Activated T-cell treated with anti-CD3 and anti-CD28 coated beads, Interleukin-2, amount 50 U/mL, for 4 hours (primary cell): Measurements from ENCODE around the gene CLIP1. TPM values are rescaled to one million over a fixed set of nuclear protein-coding genes. Genes with fewer than 3 reads are reported as not detected.
"Not testable (repeated sequence)": the region's sequence is repeated elsewhere in the genome, so short reads cannot be mapped to it uniquely, and the experiment has no call there.

Source experiments
- ATAC-seq, 2 donors: fragments of 200-7000 bp; cut with Tn5 transposase; one replicate each; pipeline ENCODE4 v1.10.0; 2021
- DNase-seq: peaks from one replicate; pipeline ENCODE4 v3.0.0-alpha.2; 2020
- H3K27me3 Mint-ChIP-seq: one replicate; pipeline ENCODE4 v1.8.0; 2021; ENCODE audit warnings: low read depth, mixed read lengths
- H3K36me3 Mint-ChIP-seq: one replicate; pipeline ENCODE4 v1.8.0; 2022; ENCODE audit warnings: mixed read lengths; ENCODE audit not compliant: insufficient read depth
- H3K4me1 Mint-ChIP-seq: one replicate; pipeline ENCODE4 v1.8.0; 2021; ENCODE audit warnings: low read depth, mixed read lengths
- H3K4me3 Mint-ChIP-seq: one replicate; pipeline ENCODE4 v1.8.0; 2021; ENCODE audit warnings: mild to moderate bottlenecking, moderate library complexity, mixed read lengths
- H3K9me3 Mint-ChIP-seq: one replicate; pipeline ENCODE4 v1.8.0; 2021; ENCODE audit warnings: mixed read lengths
- total RNA-seq, 3 donors: library from RNA; stranded (reverse); gene quantifications; one replicate each; pipeline ENCODE4 v1.2.1, GENCODE V29; 2021

The CLIP1 gene
- total RNA-seq, 3 donors from 2014 or later, result 52.6 to 61.1 (median 53.1) TPM

DNA sequence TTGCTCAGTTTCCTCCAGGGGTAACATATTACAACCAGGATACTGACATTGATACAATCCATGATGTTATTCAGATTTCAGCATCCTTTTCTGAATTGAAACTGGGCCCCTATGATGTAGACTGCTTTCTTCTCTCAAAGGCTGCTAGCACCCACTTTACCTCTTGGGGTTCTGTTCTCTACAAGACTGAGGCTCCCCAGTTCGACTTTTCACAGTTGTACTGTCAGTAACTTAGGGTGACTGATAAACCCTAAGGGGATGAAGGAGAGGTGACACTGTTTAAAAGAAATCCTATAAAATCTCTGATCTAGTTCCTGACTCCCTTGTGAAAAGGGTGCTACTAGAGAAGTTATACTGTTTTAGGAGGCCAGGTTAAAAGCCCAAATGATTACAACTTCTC is 157.0 kb downstream of the CLIP1 start:
- Mint-ChIP-seq H3K4me3 (peak overlapping the region; percentile 96), H3K4me1 (peaks cover 19% of the 10 kb centered on the region), H3K36me3 (peaks cover 8% of the 10 kb centered on the region), H3K27me3 (peaks cover 2% of the 10 kb centered on the region), H3K9me3 (no peaks in the 10 kb centered on the region)
- ATAC-seq, result peak in 1 of 2 donors; percentile 6
- DNase-seq, result no peak

DNA sequence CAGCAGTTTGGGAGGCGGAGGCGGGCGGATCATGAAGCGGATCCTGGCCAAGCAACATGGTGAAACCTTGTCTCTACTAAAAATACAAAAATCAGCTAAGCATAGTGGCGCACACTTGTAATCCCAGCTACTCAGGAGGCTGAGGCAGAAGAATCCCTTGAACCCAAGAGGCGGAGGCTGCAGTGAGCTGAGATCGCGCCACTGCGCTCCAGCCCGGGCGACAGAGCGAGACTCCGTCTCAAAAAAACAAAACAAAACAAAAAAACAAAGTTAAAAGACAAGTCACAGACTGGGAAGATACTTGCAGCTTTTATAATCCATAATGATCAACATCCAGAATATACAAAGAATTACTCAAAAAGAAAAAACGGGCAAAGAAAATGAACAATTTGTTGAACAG is 161.7 kb downstream of the CLIP1 start:
- H3K36me3 Mint-ChIP-seq, result peaks cover 26% of the 10 kb centered on the region
- H3K9me3 Mint-ChIP-seq, ATAC-seq, H3K4me3 Mint-ChIP-seq, DNase-seq, H3K27me3 Mint-ChIP-seq: not testable (repeated sequence)
- peaks cover 20% of the 10 kb centered on the region for H3K4me1 Mint-ChIP-seq

DNA sequence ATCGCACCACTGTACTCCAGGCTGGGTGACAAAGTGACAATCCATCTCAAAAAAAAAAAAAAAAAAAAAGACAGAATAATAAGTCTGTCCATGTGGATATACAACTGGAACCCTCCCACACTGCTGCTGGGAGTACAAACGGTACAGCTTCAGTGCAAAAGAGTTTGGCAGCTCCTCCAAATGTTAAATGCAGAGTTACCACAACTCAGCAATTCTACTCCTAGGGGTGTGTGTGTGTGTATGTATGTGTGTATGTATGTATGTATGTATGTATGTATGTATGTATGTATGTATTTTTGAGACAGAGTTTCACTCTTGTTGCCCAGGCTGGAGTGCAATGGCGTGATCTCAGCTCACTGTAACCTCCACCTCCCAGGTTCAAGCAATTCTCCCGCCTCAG is 163.5 kb downstream of the CLIP1 start:
- H3K4me1 Mint-ChIP-seq, ATAC-seq, H3K27me3 Mint-ChIP-seq, H3K9me3 Mint-ChIP-seq, DNase-seq, H3K4me3 Mint-ChIP-seq: not testable (repeated sequence)
- H3K36me3 Mint-ChIP-seq, result peaks cover 28% of the 10 kb centered on the region

DNA sequence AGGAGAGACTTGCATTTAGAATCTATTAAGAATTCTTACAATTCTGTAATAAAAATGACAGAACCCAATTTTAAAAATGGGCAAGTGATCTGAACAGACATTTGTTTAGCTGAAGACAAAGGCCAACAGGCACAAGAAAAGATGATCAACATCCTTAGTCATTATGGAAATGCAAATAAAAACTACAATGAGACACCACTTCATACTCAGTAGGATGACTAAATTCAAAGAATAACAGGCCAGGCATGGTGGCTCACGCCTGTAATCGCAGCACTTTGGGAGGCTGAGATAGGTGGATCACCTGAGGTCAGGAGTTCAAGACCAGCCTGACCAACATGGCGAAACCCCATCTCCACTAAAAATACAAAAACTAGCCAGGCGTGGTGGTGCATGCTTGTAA is 164.0 kb downstream of the CLIP1 start:
- not testable (repeated sequence) for DNase-seq, H3K4me1 Mint-ChIP-seq

GRCh38 chr12:122250536-122250935 is 171.9 kb downstream of the CLIP1 start:
- Mint-ChIP-seq H3K36me3 (peaks cover 24% of the 10 kb centered on the region), H3K4me3 (no peak overlapping the region), H3K27me3 (no peaks in the 10 kb centered on the region), H3K4me1 (peaks cover 6% of the 10 kb centered on the region), H3K9me3 (no peaks in the 10 kb centered on the region)
- no peak for ATAC-seq
- no peak for DNase-seq

More for the DNA sequence above, 164.0 kb downstream of the CLIP1 start:
- not testable (repeated sequence) for H3K4me3 Mint-ChIP-seq, ATAC-seq, H3K27me3 Mint-ChIP-seq, H3K9me3 Mint-ChIP-seq
- peaks cover 28% of the 10 kb centered on the region for H3K36me3 Mint-ChIP-seq

DNA sequence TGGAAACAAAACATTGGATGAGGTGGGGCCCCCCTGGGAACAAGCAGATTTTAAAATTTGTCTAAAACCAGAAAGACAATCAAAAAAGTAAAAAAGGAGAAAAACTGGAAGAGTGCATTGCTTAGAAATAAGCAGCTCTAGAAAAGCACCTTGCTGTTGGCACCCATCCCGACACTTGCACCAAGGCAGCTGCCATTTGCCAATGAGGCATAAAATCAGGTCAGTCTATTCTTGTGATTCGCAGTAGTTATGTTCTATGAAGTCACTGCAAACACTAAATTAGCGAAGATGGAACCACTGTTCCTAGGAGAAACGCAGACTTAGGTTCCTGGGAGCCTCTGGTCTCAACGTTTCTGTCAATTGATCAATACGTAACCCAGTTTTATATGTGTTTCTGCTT is 172.4 kb downstream of the CLIP1 start:
- ATAC-seq (no peak), DNase-seq (no peak)
- Mint-ChIP-seq H3K27me3 (no peaks in the 10 kb centered on the region), H3K4me3 (no peak overlapping the region), H3K9me3 (no peaks in the 10 kb centered on the region), H3K36me3 (peaks cover 24% of the 10 kb centered on the region), H3K4me1 (peaks cover 6% of the 10 kb centered on the region)

DNA sequence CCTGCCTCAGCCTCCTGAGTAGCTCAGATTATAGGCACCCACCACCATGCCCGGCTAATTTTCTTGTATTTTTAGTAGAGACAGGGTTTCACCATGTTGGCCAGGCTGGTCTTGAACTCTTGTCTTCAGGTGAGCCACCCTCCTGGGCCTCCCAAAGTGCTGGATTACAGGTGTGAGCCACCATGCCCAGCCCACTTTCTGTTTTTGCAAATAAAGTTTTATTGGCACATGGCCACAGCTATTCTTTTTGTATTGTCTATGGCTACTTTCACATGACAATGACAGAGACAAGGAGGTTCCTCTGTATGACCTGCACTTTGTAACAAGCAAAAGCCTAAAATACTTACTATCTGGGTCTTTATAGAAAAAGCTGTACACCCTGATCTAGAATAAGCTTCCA is 176.9 kb downstream of the CLIP1 start:
- Mint-ChIP-seq H3K9me3 (no peaks in the 10 kb centered on the region), H3K4me3 (peak overlapping the region; percentile 71), H3K4me1 (peaks cover 28% of the 10 kb centered on the region), H3K36me3 (peaks cover 23% of the 10 kb centered on the region), H3K27me3 (no peaks in the 10 kb centered on the region)
- no peak for DNase-seq
- no peak for ATAC-seq

DNA sequence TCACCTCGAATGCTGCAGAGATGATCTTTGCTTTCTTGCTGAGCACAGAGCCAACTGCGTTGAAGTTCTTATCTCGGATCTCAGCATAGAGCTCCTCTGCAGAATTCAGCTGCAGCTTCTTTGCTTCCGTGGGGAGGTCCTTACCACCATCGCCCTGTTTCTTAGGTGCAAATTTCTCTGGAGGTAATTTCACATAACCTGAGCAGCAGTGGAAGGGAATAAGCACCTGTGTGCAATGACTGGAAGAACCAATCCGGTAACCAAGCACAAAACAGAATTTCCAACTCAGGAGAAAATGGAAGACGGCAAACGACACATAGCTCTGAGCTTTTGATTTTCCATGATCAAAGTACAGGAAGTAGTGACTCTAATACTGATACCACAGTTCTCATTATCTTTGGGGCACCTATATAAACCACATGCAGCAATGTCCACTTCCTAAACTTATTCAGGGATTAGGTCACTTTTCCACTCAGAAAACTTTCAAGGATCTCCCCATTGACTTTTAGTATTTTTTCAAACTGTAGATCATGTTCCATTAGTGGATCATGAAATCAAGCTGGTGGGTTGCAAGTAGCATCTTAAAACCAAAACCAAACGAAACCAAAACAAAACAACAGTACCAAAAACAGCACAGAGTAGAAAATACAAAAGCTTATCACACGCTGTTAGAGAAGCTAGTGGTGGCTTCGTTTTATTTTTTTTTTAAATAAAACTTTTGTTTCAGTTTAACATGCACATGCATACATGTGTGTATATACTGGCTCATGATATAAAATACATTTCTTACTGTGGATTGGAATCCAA is 177.7 kb downstream of the CLIP1 start:
- ATAC-seq (peak; percentile 76 to 86), DNase-seq (no peak)
- no peaks in the 10 kb centered on the region for H3K27me3 Mint-ChIP-seq
- peaks cover 33% of the 10 kb centered on the region for H3K4me1 Mint-ChIP-seq
- no peaks in the 10 kb centered on the region for H3K9me3 Mint-ChIP-seq
- H3K36me3 Mint-ChIP-seq, result peaks cover 23% of the 10 kb centered on the region
- H3K4me3 Mint-ChIP-seq, result peak overlapping the region; percentile 71

- Mint-ChIP-seq H3K4me1 (peaks cover 33% of the 10 kb centered on the region), H3K27me3 (no peaks in the 10 kb centered on the region), H3K4me3 (peak overlapping the region; percentile 71), H3K36me3 (peaks cover 20% of the 10 kb centered on the region), H3K9me3 (no peaks in the 10 kb centered on the region)
- ATAC-seq (no peak), DNase-seq (no peak)
Measured at GRCh38 chr12:122243965-122244364, 178.5 kb downstream of the CLIP1 start.

DNA sequence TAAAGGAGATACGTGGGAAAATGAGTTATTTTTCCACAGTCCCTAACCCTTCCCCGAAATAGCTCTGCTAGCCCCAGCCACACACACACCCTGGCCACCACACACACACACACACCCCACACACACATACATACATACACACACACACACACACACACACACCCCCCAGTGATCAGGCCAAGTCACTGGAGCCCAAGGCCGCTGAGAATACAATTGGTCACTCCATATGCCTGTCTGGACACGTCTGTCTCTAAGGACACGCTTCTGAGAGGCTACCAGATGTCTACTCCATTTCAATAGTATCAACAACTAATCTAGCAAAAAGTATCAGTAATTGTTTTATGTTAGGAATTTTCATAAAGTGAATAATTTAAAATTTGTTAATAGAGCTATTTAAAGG is 183.6 kb downstream of the CLIP1 start:
- DNase-seq, result no peak
- Mint-ChIP-seq H3K4me1 (peaks cover 16% of the 10 kb centered on the region), H3K27me3 (no peaks in the 10 kb centered on the region), H3K9me3 (no peaks in the 10 kb centered on the region), H3K36me3 (peaks cover 23% of the 10 kb centered on the region), H3K4me3 (no peak overlapping the region)
- no peak for ATAC-seq

DNA sequence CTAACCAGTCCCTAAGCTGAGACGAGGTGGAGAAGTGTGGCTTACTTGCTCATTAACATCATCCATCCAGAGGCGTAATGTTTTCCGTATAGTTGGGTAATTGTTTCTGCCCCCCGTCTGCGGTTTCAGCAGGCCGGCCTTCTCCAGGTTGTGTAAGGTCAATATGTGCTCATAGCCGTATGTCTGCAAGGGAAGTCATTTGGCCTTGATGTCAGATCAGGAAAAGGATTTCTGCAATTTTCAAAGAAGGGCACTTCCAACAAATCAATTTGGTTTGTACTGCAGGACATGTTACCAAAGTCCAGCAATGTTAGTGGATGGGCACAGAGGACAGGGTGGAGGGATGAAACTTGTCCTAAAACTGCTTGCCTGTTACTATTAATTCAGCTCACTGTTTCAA is 186.7 kb downstream of the CLIP1 start:
- DNase-seq, result no peak
- H3K36me3 Mint-ChIP-seq, result peaks cover 30% of the 10 kb centered on the region
- H3K4me1 Mint-ChIP-seq, result peaks cover 6% of the 10 kb centered on the region
- H3K4me3 Mint-ChIP-seq, result no peak overlapping the region
- H3K9me3 Mint-ChIP-seq, result no peaks in the 10 kb centered on the region
- no peaks in the 10 kb centered on the region for H3K27me3 Mint-ChIP-seq
- ATAC-seq, result no peak

GRCh38 chr12:122232691-122233090 is 189.8 kb downstream of the CLIP1 start:
- H3K9me3 Mint-ChIP-seq, result no peaks in the 10 kb centered on the region
- ATAC-seq (no peak), DNase-seq (no peak)
- no peak overlapping the region for H3K4me3 Mint-ChIP-seq
- peaks cover 20% of the 10 kb centered on the region for H3K36me3 Mint-ChIP-seq
- H3K27me3 Mint-ChIP-seq, result no peaks in the 10 kb centered on the region
- peaks cover 7% of the 10 kb centered on the region for H3K4me1 Mint-ChIP-seq

DNA sequence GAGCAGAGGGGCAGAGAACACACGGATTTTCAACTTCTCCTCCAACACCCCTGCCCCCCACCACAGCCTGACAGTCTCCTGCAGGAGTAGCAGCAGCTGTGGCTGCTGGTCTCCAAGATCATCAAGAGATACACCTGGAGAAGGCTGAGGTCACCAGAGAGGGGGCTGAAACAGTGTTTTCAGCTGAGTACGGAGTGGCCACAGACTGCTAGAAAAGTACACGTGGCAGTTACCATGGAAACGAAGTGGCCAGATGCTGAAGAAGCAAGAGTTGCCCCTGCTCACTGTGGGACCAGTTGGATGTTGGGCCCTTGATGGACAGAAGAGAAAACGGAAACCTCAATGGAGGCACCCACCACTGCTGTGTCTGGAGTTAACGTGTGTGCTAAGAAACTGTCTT is 191.7 kb downstream of the CLIP1 start:
- no peak for DNase-seq
- Mint-ChIP-seq H3K36me3 (peaks cover 15% of the 10 kb centered on the region), H3K4me1 (peaks cover 16% of the 10 kb centered on the region)

GRCh38 chr12:122228092-122228491 is 194.4 kb downstream of the CLIP1 start:
- H3K36me3 Mint-ChIP-seq, result peaks cover 20% of the 10 kb centered on the region
- peaks cover 35% of the 10 kb centered on the region for H3K4me1 Mint-ChIP-seq
- ATAC-seq (no peak), DNase-seq (no peak)
- no peaks in the 10 kb centered on the region for H3K27me3 Mint-ChIP-seq
- peak overlapping the region; percentile 70 for H3K4me3 Mint-ChIP-seq
- no peaks in the 10 kb centered on the region for H3K9me3 Mint-ChIP-seq

More for the DNA sequence above, 191.7 kb downstream of the CLIP1 start:
- ATAC-seq, result no peak
- Mint-ChIP-seq H3K9me3 (no peaks in the 10 kb centered on the region), H3K27me3 (no peaks in the 10 kb centered on the region), H3K4me3 (no peak overlapping the region)

- peaks cover 40% of the 10 kb centered on the region for H3K4me1 Mint-ChIP-seq
- no peaks in the 10 kb centered on the region for H3K9me3 Mint-ChIP-seq
- DNase-seq, result peak; percentile 30
- no peak for ATAC-seq
- H3K27me3 Mint-ChIP-seq, result no peaks in the 10 kb centered on the region
- peaks cover 21% of the 10 kb centered on the region for H3K36me3 Mint-ChIP-seq
- peak overlapping the region; percentile 70 for H3K4me3 Mint-ChIP-seq
Measured at GRCh38 chr12:122227341-122227740, 195.1 kb downstream of the CLIP1 start.
